ENCODE measurements around the gene CHST13.

Gene CHST13

DNA sequence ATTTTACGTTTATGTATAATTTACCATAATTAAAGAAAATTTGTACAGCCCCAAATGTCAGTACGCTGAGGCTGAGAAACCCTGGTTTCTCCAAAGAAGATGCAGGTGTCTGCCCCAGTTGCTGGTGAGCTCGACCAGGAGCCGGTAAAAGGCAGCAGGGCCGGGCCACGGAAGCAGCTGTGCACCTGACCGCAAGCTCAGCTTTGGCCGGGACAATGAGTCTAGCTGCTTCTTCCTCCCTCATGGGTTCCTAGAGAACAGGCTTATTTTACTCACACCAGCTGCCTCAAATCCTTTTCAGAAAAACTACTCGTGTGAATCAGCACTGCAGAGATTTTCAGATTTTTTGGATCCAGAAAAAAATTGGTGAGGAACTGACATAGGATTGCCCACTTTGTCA lies 30.2 kb upstream of the CHST13 start:
- no peak for DNase-seq (ENCODE audit: low read depth)
- H3K4me3 ChIP-seq (ENCODE audit: low read length) = no peak overlapping the region
- TF ChIP-seq, protein P1, sequence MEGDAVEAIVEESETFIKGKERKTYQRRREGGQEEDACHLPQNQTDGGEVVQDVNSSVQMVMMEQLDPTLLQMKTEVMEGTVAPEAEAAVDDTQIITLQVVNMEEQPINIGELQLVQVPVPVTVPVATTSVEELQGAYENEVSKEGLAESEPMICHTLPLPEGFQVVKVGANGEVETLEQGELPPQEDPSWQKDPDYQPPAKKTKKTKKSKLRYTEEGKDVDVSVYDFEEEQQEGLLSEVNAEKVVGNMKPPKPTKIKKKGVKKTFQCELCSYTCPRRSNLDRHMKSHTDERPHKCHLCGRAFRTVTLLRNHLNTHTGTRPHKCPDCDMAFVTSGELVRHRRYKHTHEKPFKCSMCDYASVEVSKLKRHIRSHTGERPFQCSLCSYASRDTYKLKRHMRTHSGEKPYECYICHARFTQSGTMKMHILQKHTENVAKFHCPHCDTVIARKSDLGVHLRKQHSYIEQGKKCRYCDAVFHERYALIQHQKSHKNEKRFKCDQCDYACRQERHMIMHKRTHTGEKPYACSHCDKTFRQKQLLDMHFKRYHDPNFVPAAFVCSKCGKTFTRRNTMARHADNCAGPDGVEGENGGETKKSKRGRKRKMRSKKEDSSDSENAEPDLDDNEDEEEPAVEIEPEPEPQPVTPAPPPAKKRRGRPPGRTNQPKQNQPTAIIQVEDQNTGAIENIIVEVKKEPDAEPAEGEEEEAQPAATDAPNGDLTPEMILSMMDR (IDR thresholded peaks at IDR 0.05; ENCODE audit: insufficient read depth, low read depth, low read length, missing control alignments) = no peak

DNA sequence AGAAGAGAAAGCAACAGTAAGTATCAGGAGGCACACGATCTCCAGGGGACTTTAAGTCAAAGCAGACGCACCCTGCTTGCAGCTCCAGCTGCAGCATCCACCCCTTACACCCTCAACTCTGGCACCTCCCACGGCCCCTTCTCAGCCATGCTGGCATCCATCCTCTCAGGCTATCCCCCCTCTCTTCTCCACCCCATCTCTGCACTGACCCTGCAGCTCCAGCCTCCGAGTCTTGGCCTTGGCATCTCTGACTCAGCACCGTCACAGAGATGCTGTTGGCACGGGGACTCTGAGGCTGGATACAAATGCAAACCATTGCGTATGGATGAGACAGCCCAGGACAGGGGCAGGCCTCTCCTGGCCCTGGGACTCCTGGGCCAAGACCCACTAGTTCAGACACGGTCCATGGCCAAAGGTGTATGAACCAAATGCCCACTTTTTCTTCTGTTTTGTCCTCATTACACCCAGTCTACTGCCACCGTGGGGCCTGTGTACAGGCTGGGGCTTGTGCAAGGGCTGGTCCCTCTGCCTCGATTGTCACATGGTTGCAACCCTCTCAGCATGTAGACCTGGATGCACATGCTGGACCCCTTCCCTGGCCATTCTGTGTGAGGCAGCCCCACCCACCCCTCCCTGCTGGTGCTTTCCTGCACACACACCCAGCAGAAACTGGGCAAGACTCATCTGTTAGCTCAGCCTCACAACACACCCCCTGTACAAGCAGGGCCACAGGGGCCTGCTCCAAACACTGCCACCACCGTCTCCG lies 29.6 kb upstream of the CHST13 start:
- H3K4me3 ChIP-seq (ENCODE audit: low read length) = no peak overlapping the region
- DNase-seq (ENCODE audit: low read depth) = no peak
- TF ChIP-seq, protein P1 (IDR thresholded peaks at IDR 0.05; ENCODE audit: insufficient read depth, low read depth, low read length, missing control alignments) = no peak

DNA sequence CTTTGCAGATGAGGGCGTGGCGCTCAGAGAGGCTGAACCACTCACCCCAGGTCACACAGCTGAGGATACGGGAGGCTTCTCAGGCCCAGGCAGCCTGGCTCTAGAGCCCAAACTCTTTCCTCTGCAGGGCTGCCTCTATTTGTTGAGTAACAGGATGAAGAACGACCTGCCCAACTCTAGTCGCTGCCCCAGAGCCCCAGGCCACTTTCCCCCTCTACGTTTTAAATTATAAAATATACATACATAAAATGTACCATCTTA lies 29.1 kb upstream of the CHST13 start:
- no peak overlapping the region for H3K4me3 ChIP-seq (ENCODE audit: low read length)
- DNase-seq (ENCODE audit: low read depth) = no peak
- TF ChIP-seq, protein P1 (IDR thresholded peaks at IDR 0.05; ENCODE audit: insufficient read depth, low read depth, low read length, missing control alignments) = no peak

DNA sequence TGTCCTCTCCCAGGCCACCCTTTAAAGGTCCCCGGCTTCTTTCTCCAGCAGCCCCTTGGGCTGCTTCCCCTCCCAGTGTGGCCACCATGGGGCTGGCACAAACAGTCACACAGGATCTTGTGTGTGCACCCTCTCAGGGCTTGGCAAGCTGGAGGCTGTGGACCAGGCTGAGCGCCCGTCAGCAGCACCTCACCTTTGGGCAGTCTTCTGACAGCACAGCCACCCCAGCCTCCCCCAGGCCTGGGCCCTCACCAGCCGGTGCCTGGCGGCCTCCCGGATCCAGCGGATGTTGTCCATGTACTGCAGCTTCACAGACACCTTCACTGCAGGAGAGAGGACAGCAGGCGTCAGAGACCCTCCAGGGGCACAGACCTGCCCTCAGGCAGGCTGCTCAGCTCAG lies 28.2 kb upstream of the CHST13 start:
- H3K4me3 ChIP-seq (ENCODE audit: low read length) = no peak overlapping the region
- TF ChIP-seq, protein P1 (IDR thresholded peaks at IDR 0.05; ENCODE audit: insufficient read depth, low read depth, low read length, missing control alignments) = no peak
- DNase-seq (ENCODE audit: low read depth) = no peak

DNA sequence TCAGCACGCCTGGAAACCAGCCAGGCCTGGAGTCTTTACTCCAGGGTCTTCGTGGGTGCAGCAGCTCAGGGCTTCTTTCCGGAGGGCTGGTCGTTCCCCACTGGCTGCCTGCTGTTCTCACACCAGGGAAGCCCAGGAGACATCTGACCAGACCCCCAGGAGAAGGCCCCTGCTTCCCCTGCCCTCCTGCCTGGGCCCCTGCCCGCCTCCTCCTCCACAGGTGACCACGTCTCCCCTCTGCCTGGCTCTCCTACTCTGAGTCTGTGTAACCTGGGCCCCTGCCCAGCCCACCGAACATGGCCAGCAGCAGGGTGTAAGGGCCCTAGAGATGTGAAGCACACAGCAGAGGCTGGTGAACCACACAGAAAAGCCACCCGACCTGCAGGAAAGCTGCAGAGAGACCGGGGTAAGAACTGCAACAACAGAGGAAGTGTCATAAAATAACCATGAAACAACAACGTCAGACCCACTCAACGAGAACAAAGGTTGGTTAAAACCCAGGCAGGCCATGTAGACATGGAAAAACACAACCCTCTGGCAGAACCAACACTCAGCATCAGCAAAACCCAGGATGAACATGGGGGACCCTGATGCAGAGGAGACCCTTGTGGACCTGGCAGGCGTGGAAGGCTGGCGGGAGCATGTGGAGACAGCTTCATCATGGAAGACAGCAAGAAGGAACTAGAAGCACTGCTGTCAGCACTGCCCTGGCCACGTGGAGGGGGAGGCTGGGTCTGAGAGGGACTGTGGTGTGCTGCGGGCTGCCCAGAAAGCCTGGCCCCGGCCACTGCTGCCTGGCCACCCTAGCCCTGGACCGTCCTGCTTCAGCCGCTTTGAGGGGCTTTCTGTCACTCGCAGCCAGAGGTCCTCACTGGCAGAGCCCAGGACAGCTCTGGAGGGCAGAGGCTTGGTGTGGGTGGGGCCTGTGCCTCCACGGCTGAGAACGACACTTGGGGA lies 26.8 kb upstream of the CHST13 start:
- TF ChIP-seq, protein P1 (IDR thresholded peaks at IDR 0.05; ENCODE audit: insufficient read depth, low read depth, low read length, missing control alignments) = no peak
- H3K4me3 ChIP-seq (ENCODE audit: low read length) = no peak overlapping the region
- no peak for DNase-seq (ENCODE audit: low read depth)

DNA sequence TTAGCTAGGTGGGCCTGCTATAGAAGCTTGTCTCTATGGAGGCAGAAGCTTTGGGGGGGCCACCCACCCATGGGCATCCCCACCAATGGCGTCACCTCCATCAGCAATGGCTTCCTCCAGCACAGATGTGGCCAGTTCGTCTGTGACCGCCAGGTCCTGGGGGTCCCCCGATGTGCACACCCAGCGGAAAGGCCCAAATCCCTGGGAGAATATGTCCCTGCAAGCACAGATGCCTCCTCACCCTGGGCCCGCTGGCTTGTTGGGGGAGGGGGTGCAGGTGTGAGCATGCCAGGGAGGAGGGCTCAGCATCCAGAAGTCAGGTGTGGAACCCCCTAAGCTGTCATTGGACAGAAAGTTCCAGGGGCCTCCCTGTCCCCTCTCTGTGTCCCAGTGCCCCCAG lies 26.0 kb upstream of the CHST13 start:
- TF ChIP-seq, protein P1 (IDR thresholded peaks at IDR 0.05; ENCODE audit: insufficient read depth, low read depth, low read length, missing control alignments) = no peak
- no peak for DNase-seq (ENCODE audit: low read depth)
- no peak overlapping the region for H3K4me3 ChIP-seq (ENCODE audit: low read length)
